HS-5 (cell line): Measurements from ENCODE around the gene SFI1.
"Not testable (repeated sequence)": the region's sequence is repeated elsewhere in the genome, so short reads cannot be mapped to it uniquely, and the experiment has no call there.

Experiments
- DNase-seq: peaks from one replicate; pipeline ENCODE4 v3.0.0-alpha.2; 2012; ENCODE audit warnings: low read depth

The SFI1 gene

GRCh38 chr22:31493355-31493754 is 3.0 kb upstream of the SFI1 start:
- not testable (repeated sequence) for DNase-seq

- DNase-seq, result no peak
Measured at GRCh38 chr22:31495343-31495742, 993 bp upstream of the SFI1 start.

GRCh38 chr22:31496735-31497146 is 405 bp downstream of the SFI1 start:
- no peak for DNase-seq

GRCh38 chr22:31497148-31497938 is 1.0 kb downstream of the SFI1 start:
- DNase-seq, result no peak

- DNase-seq, result no peak
Measured at GRCh38 chr22:31501738-31502137, 5.4 kb downstream of the SFI1 start.

- DNase-seq, result no peak
Measured at GRCh38 chr22:31503211-31503964, 7.1 kb downstream of the SFI1 start.

- DNase-seq, result no peak
Measured at GRCh38 chr22:31504282-31504681, 7.9 kb downstream of the SFI1 start.

GRCh38 chr22:31507517-31507916 is 11.2 kb downstream of the SFI1 start:
- DNase-seq, result not testable (repeated sequence)

- DNase-seq, result no peak
Measured at GRCh38 chr22:31508536-31508935, 12.2 kb downstream of the SFI1 start.

- no peak for DNase-seq
Measured at GRCh38 chr22:31509061-31509762, 12.9 kb downstream of the SFI1 start.

- DNase-seq, result no peak
Measured at GRCh38 chr22:31520051-31520450, 23.7 kb downstream of the SFI1 start.

GRCh38 chr22:31524132-31524531 is 27.8 kb downstream of the SFI1 start:
- DNase-seq, result not testable (repeated sequence)

GRCh38 chr22:31526270-31526669 is 29.9 kb downstream of the SFI1 start:
- DNase-seq, result no peak

GRCh38 chr22:31530823-31531195 is 34.5 kb downstream of the SFI1 start:
- DNase-seq, result no peak

- DNase-seq, result no peak
Measured at GRCh38 chr22:31532060-31532459, 35.7 kb downstream of the SFI1 start.

GRCh38 chr22:31533374-31533773 is 37.0 kb downstream of the SFI1 start:
- DNase-seq, result no peak

- no peak for DNase-seq
Measured at GRCh38 chr22:31537019-31537535, 40.7 kb downstream of the SFI1 start.

GRCh38 chr22:31538815-31539214 is 42.5 kb downstream of the SFI1 start:
- DNase-seq, result no peak

- DNase-seq, result not testable (repeated sequence)
Measured at GRCh38 chr22:31540166-31540565, 43.8 kb downstream of the SFI1 start.

GRCh38 chr22:31540966-31541365 is 44.6 kb downstream of the SFI1 start:
- no peak for DNase-seq

GRCh38 chr22:31544481-31545480 is 48.4 kb downstream of the SFI1 start:
- DNase-seq, result no peak
